ENCODE measurements around the gene GLIPR1L2.
A peak's percentile ranks its signal among the peaks of the same experiment; 100 is the strongest.

DNA sequence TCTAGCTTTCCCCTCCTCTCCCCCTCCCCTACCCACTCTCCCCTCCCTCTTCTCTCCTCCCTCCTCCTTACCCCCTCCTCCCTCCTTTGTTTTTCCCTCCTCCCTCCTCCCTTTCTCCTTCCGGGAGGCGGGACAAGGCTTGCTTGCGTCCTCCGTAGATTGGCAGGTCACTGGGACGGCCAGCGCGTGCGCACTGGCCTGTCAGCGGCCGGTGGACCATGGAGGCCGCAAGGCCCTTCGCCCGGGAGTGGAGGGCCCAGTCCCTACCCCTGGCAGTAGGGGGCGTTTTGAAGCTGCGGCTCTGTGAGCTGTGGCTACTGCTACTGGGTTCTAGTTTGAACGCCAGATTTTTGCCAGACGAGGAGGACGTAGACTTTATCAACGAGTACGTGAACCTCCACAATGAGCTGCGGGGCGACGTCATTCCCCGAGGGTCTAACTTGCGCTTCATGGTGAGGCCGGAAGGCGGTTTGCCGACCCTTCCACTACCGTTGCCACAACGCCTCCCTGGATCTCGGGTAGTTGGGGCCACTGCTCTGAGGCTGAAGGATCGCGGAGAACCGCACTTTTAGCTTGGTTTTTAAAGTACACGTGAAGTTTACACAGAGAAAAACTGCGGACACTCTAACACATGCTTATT, at the start of gene GLIPR1L2:
- TF ChIP-seq, protein P1, sequence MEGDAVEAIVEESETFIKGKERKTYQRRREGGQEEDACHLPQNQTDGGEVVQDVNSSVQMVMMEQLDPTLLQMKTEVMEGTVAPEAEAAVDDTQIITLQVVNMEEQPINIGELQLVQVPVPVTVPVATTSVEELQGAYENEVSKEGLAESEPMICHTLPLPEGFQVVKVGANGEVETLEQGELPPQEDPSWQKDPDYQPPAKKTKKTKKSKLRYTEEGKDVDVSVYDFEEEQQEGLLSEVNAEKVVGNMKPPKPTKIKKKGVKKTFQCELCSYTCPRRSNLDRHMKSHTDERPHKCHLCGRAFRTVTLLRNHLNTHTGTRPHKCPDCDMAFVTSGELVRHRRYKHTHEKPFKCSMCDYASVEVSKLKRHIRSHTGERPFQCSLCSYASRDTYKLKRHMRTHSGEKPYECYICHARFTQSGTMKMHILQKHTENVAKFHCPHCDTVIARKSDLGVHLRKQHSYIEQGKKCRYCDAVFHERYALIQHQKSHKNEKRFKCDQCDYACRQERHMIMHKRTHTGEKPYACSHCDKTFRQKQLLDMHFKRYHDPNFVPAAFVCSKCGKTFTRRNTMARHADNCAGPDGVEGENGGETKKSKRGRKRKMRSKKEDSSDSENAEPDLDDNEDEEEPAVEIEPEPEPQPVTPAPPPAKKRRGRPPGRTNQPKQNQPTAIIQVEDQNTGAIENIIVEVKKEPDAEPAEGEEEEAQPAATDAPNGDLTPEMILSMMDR (IDR thresholded peaks at IDR 0.05), result peak; percentile 62 to 93 (median 82)
- peak; percentile 69 for TF ChIP-seq POLR2A (IDR thresholded peaks at IDR 0.05)
- peak; percentile 94 to 98 (median 97) for TF ChIP-seq POLR2AphosphoS5 (IDR thresholded peaks at IDR 0.05)
